GM12872 (cell line): ENCODE measurements around the gene MON1A.

ENCODE experiments used
- TF ChIP-seq, protein P1 (sequence below): IDR thresholded peaks from 3 replicates; pipeline ENCODE4 v1.5.1; 2011; ENCODE audit warnings: low read depth, mild to moderate bottlenecking, low read length, moderate library complexity; ENCODE audit not compliant: insufficient read depth

The MON1A gene

DNA sequence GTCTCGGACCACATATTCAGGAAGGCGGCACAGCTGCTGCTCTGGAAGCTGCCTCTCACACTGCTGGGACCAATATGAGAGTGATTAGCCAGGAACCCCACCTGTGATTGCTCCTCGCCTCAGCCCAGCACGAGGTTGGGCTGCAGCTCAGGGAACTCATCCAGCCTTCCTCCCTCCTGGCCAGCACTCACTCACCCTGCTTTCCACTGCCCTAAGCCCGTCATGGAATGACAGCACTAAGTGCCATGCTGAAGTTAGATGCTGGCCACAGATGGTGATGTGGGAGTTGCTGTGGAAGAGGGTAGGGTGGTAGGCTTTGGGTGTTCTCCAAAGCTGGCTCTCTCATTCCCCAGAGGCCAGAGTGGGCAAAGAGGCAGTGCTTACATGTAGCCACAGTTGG lies 33.3 kb downstream of the MON1A start:
- TF ChIP-seq, protein P1, sequence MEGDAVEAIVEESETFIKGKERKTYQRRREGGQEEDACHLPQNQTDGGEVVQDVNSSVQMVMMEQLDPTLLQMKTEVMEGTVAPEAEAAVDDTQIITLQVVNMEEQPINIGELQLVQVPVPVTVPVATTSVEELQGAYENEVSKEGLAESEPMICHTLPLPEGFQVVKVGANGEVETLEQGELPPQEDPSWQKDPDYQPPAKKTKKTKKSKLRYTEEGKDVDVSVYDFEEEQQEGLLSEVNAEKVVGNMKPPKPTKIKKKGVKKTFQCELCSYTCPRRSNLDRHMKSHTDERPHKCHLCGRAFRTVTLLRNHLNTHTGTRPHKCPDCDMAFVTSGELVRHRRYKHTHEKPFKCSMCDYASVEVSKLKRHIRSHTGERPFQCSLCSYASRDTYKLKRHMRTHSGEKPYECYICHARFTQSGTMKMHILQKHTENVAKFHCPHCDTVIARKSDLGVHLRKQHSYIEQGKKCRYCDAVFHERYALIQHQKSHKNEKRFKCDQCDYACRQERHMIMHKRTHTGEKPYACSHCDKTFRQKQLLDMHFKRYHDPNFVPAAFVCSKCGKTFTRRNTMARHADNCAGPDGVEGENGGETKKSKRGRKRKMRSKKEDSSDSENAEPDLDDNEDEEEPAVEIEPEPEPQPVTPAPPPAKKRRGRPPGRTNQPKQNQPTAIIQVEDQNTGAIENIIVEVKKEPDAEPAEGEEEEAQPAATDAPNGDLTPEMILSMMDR = no peak

DNA sequence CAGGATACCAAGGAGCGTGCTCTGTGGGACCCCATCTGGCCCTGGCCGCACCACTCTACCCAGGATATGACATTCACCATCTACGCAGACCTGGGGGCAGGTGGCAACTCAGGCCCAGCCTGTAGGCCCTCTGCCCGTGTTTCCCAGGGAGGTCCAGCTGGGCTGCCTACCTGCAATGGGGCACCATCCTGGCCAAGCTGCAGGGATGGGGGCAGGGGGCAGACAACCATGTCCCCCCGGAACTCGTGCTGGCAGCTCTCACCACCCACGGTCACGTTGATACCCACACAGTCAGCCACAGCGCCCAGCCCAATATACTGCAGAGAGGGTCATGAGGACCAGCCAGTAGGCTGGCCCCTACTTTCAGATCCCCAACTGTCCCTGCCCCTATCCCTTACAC lies 33.8 kb downstream of the MON1A start:
- TF ChIP-seq, protein P1 = no peak

DNA sequence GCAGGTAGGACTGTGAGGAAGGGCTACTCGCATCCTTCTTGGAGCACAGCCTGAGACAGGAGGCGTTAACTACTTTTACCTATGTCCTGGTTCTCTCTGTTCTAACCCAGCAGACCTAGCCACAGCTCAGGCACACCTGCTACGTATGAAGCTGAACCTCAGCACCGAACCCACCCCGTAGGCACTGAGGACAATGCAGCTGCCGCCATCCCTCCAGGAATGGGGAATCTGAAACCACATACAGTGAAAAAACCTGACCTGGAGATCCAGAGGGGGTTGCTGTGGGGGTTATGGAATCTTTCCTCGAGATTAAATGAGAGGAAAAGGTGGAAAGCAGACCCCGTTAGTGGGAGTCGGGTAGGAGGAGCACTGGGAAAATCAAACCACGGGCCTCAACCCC lies 40.3 kb downstream of the MON1A start:
- TF ChIP-seq, protein P1 = no peak

- TF ChIP-seq, protein P1 = no peak
Measured at GRCh38 chr3:49886922-49887265, 42.7 kb downstream of the MON1A start.

- TF ChIP-seq, protein P1 = no peak
Measured at GRCh38 chr3:49883998-49884397, 45.6 kb downstream of the MON1A start.

GRCh38 chr3:49882166-49882565 lies 47.4 kb downstream of the MON1A start:
- TF ChIP-seq, protein P1 = no peak

DNA sequence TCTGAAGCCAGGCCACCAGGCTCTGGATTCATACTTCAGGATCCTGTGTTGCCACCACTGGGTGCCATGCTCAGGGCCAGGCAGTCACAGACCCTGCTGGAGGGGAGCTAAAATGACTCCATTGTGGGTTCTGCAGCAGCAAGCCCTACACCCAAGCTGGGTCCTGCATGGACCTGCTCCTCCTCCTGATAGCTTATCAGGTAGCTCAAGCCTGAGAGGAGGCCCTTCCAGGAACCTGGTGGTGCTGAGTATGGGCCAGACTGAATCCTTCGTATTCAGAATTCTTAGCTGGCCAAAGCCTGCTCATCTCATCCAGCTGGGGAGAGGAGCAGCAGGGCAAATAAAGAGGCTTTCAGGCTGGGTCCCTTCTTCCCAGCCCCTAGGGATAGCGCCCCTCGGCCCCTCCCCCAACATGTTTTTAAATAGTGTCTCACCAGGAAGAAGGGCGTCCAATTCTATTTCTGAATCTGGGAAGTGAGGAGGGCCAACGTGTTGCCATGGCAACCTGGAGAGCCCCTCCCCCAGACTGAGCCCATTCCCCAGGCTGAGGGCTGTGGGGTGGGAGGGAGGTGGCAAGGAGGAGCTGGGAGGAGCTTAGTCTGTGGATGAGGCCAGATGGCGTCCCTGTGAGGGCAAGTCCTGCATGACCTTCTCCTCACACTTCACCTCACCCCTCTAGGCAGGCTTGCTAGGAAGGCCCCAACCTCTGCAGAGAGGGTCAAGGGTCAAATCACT lies 48.9 kb downstream of the MON1A start:
- TF ChIP-seq, protein P1 = no peak
